Natural killer cell (primary cell): Measurements from ENCODE around the gene PRDX6. TPM values are rescaled to one million over a fixed set of nuclear protein-coding genes. Genes with fewer than 3 reads are reported as not detected.
A peak's percentile ranks its signal among the peaks of the same experiment; 100 is the strongest.

ENCODE experiments used
- ATAC-seq, 3 donors: fragments of 150-1000 bp in 2 of 3; fragments of 200-7000 bp in 1 of 3; cut with Tn5 transposase; 1 replicate in 1 of 3; 2 replicates in 2 of 3; pipeline ENCODE4 v1.10.0; 2021; ENCODE audit warnings: mild to moderate bottlenecking in 2 of 3, moderate library complexity in 2 of 3
- DNase-seq, 2 donors: peaks; one replicate each; pipeline versions ENCODE4 v3.0.0 to v3.0.0-alpha.2; 2013 to 2021; ENCODE audit warnings: mixed read lengths in 1 of 2
- H3K27ac ChIP-seq: one replicate; pipeline ENCODE4 v1.5.1; 2013; ENCODE audit warnings: mild to moderate bottlenecking, low read length
- H3K27me3 ChIP-seq: one replicate; pipeline ENCODE4 v1.6.1; 2013; ENCODE audit warnings: low read length; ENCODE audit not compliant: control insufficient read depth, insufficient read depth
- H3K36me3 ChIP-seq: one replicate; pipeline ENCODE4 v1.6.1; 2013; ENCODE audit warnings: low read length; ENCODE audit not compliant: control insufficient read depth, insufficient read depth
- H3K4me1 ChIP-seq: one replicate; pipeline ENCODE4 v1.6.1; 2013; ENCODE audit warnings: low read length; ENCODE audit not compliant: control insufficient read depth, insufficient read depth
- H3K4me3 ChIP-seq: one replicate; pipeline ENCODE4 v1.5.1; 2013; ENCODE audit warnings: low read length
- H3K9me3 ChIP-seq: one replicate; pipeline ENCODE4 v1.6.1; 2013; ENCODE audit warnings: low read length; ENCODE audit not compliant: control insufficient read depth, insufficient read depth
- H3K27ac Mint-ChIP-seq, 2 donors: one replicate each; pipeline ENCODE4 v1.8.0; 2022; ENCODE audit warnings: mild to moderate bottlenecking in 2 of 2, mixed read lengths in 2 of 2, moderate library complexity in 1 of 2
- H3K27me3 Mint-ChIP-seq, 2 donors: one replicate each; pipeline ENCODE4 v1.8.0; 2022; ENCODE audit warnings: low read depth in 2 of 2, mixed read lengths in 2 of 2
- H3K36me3 Mint-ChIP-seq: one replicate; pipeline ENCODE4 v1.8.0; 2022; ENCODE audit warnings: mixed read lengths
- H3K4me1 Mint-ChIP-seq, 2 donors: one replicate each; pipeline ENCODE4 v1.8.0; 2022; ENCODE audit warnings: mixed read lengths in 2 of 2
- H3K4me3 Mint-ChIP-seq: one replicate; pipeline ENCODE4 v1.8.0; 2022; ENCODE audit warnings: mild to moderate bottlenecking, moderate library complexity, mixed read lengths
- H3K9me3 Mint-ChIP-seq, 2 donors: one replicate each; pipeline ENCODE4 v1.8.0; 2022; ENCODE audit warnings: mixed read lengths in 2 of 2
- CTCF ChIP-seq: fragments of 200-600 bp; IDR thresholded peaks from one replicate; pipeline ENCODE4 v1.8.0; 2022; ENCODE audit warnings: antibody characterized with exemption
- WGBS: methylation state at CpG from one replicate; pipeline ENCODE4 v1.1.7; 2013; ENCODE audit warnings: missing lambda C conversion rate; ENCODE audit not compliant: insufficient coverage; 5-methylcytosine and 5-hydroxymethylcytosine counted together
- intact Hi-C: fragments of 100-400 bp; cut with micrococcal nuclease; formaldehyde crosslinking; loops from one replicate; pipeline ENCODE4 v1.14.2; 2022
- total RNA-seq, 4 donors: library from RNA; stranded (reverse); fragments of 120-200 nt in 1 of 4; gene quantifications; one replicate each; pipeline versions ENCODE4 v1.2.3 to v1.2.4, GENCODE V29; 2013 to 2022

Gene PRDX6
- total RNA-seq, 3 donors from 2014 or later (not counting 1 experiment from before 2014, with no cell fraction given): 95.2 to 99.9 (median 99.9) TPM

- Histone ChIP-seq H3K4me3 (no peak overlapping the region), H3K27ac (no peak overlapping the region), H3K4me1 (no peaks in the 10 kb centered on the region), H3K36me3 (no peaks in the 10 kb centered on the region), H3K27me3 (no peaks in the 10 kb centered on the region), H3K9me3 (no peaks in the 10 kb centered on the region)
- TF ChIP-seq CTCF: no peak
- H3K36me3 Mint-ChIP-seq: no peaks in the 10 kb centered on the region
- H3K27ac Mint-ChIP-seq: no peak overlapping the region
- H3K9me3 Mint-ChIP-seq: no peaks in the 10 kb centered on the region
- DNase-seq: no peak
- no peak overlapping the region for H3K4me3 Mint-ChIP-seq
- peaks cover 0 to 5% of the 10 kb centered on the region in 2 donors for H3K4me1 Mint-ChIP-seq
- WGBS: 92% methylated on average over 2 of the region's 2 CpGs
- peaks cover 0 to 6% of the 10 kb centered on the region in 2 donors for H3K27me3 Mint-ChIP-seq
- no peak for ATAC-seq
- intact Hi-C loops: no loop called here
Measured at GRCh38 chr1:173520799-173521198, 43.7 kb downstream of the PRDX6 start.

- Histone ChIP-seq H3K36me3 (no peaks in the 10 kb centered on the region), H3K4me3 (no peak overlapping the region), H3K9me3 (no peaks in the 10 kb centered on the region), H3K27me3 (no peaks in the 10 kb centered on the region), H3K4me1 (no peaks in the 10 kb centered on the region), H3K27ac (no peak overlapping the region)
- Mint-ChIP-seq H3K27ac (no peak overlapping the region), H3K36me3 (no peaks in the 10 kb centered on the region), H3K4me1 (peaks cover 0 to 3% of the 10 kb centered on the region in 2 donors), H3K9me3 (no peaks in the 10 kb centered on the region), H3K27me3 (peaks cover 0 to 4% of the 10 kb centered on the region in 2 donors), H3K4me3 (no peak overlapping the region)
- intact Hi-C loops: no loop called here
- ATAC-seq (no peak), DNase-seq (no peak)
- no peak for TF ChIP-seq CTCF
- WGBS: 87% methylated on average over 2 of the region's 3 CpGs
Measured at GRCh38 chr1:173523329-173523728, 46.2 kb downstream of the PRDX6 start.

GRCh38 chr1:173525926-173526325 is 48.8 kb downstream of the PRDX6 start:
- Mint-ChIP-seq H3K36me3 (no peaks in the 10 kb centered on the region), H3K4me3 (no peak overlapping the region), H3K27me3 (peaks cover 0 to 5% of the 10 kb centered on the region in 2 donors), H3K4me1 (no peaks in the 10 kb centered on the region), H3K9me3 (no peaks in the 10 kb centered on the region), H3K27ac (no peak overlapping the region)
- intact Hi-C loops: no loop called here
- H3K27me3 ChIP-seq: no peaks in the 10 kb centered on the region
- 81% methylated on average over 1 of the region's 1 CpG for WGBS
- TF ChIP-seq CTCF: no peak
- no peaks in the 10 kb centered on the region for H3K4me1 ChIP-seq
- no peaks in the 10 kb centered on the region for H3K36me3 ChIP-seq
- no peak overlapping the region for H3K27ac ChIP-seq
- no peaks in the 10 kb centered on the region for H3K9me3 ChIP-seq
- ATAC-seq (no peak), DNase-seq (no peak)
- no peak overlapping the region for H3K4me3 ChIP-seq

GRCh38 chr1:173527151-173527826 is 50.2 kb downstream of the PRDX6 start:
- Histone ChIP-seq H3K27ac (no peak overlapping the region), H3K4me3 (no peak overlapping the region), H3K36me3 (no peaks in the 10 kb centered on the region), H3K9me3 (no peaks in the 10 kb centered on the region), H3K27me3 (no peaks in the 10 kb centered on the region), H3K4me1 (no peaks in the 10 kb centered on the region)
- H3K27me3 Mint-ChIP-seq: peaks cover 0 to 5% of the 10 kb centered on the region in 2 donors
- intact Hi-C loops: no loop called here
- no peak overlapping the region for H3K4me3 Mint-ChIP-seq
- whole genome bisulfite sequencing: 88% methylated on average over 3 of the region's 3 CpGs
- H3K36me3 Mint-ChIP-seq: no peaks in the 10 kb centered on the region
- H3K27ac Mint-ChIP-seq: no peak overlapping the region
- ATAC-seq: no peak
- H3K4me1 Mint-ChIP-seq: peaks cover 6% of the 10 kb centered on the region in 2 donors
- DNase-seq: peak in 1 of 2 donors; percentile 13
- no peaks in the 10 kb centered on the region for H3K9me3 Mint-ChIP-seq
- no peak for TF ChIP-seq CTCF
